Liver (tissue), 3 donors: ENCODE data around the gene CELA1.

Experiments used
- RAD21 ChIP-seq, 2 donors: IDR thresholded peaks; 2 replicates each; pipeline ENCODE4 v1.6.1; 2016; ENCODE audit warnings: antibody characterized with exemption in 2 of 2, mild to moderate bottlenecking in 2 of 2
- TAF1 ChIP-seq: conservative IDR thresholded peaks from 2 replicates; pipeline ENCODE4 v1.6.1; 2016; ENCODE audit warnings: antibody characterized with exemption, mild to moderate bottlenecking
- YY1 ChIP-seq: IDR thresholded peaks from 2 replicates; pipeline ENCODE4 v1.6.1; 2016; ENCODE audit warnings: antibody characterized with exemption, mild to moderate bottlenecking
- TF ChIP-seq, protein P1 (sequence below): fragments of 150-350 bp; IDR thresholded peaks from 2 replicates; pipeline ENCODE4 v1.5.1; 2017; ENCODE audit warnings: improper control_type of control experiment, low read depth, low read length; ENCODE audit not compliant: missing input control
- TF ChIP-seq, protein P2 (sequence below): IDR thresholded peaks from 2 replicates; pipeline ENCODE4 v1.6.1; 2016; ENCODE audit warnings: antibody characterized with exemption, mild to moderate bottlenecking
- donor health status: healthy.
- donor health status: healthy.

DNA sequence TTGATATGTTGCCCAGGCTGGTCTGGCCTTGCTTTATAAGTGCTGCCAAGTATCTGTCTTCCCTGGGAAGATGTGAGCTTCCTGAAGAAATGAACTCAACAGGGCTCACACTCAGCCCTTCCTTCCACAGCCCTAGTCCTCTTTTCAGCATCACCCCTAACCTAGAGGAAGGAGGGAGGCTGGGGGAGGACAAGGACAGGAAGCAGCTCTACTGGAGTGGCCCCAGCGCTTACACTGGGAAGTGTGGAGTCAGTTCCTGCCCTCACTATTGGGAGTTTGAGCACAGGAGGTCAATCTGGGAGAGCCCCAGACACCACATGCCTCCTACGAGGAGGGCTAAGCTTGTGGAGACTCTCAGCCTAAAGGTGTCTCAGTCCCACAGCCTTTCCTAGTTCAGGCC is 27.9 kb upstream of the CELA1 start:
- TF ChIP-seq YY1, result no peak
- TF ChIP-seq, protein P1, sequence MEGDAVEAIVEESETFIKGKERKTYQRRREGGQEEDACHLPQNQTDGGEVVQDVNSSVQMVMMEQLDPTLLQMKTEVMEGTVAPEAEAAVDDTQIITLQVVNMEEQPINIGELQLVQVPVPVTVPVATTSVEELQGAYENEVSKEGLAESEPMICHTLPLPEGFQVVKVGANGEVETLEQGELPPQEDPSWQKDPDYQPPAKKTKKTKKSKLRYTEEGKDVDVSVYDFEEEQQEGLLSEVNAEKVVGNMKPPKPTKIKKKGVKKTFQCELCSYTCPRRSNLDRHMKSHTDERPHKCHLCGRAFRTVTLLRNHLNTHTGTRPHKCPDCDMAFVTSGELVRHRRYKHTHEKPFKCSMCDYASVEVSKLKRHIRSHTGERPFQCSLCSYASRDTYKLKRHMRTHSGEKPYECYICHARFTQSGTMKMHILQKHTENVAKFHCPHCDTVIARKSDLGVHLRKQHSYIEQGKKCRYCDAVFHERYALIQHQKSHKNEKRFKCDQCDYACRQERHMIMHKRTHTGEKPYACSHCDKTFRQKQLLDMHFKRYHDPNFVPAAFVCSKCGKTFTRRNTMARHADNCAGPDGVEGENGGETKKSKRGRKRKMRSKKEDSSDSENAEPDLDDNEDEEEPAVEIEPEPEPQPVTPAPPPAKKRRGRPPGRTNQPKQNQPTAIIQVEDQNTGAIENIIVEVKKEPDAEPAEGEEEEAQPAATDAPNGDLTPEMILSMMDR, result no peak
- no peak for TF ChIP-seq TAF1
- TF ChIP-seq, protein P2, sequence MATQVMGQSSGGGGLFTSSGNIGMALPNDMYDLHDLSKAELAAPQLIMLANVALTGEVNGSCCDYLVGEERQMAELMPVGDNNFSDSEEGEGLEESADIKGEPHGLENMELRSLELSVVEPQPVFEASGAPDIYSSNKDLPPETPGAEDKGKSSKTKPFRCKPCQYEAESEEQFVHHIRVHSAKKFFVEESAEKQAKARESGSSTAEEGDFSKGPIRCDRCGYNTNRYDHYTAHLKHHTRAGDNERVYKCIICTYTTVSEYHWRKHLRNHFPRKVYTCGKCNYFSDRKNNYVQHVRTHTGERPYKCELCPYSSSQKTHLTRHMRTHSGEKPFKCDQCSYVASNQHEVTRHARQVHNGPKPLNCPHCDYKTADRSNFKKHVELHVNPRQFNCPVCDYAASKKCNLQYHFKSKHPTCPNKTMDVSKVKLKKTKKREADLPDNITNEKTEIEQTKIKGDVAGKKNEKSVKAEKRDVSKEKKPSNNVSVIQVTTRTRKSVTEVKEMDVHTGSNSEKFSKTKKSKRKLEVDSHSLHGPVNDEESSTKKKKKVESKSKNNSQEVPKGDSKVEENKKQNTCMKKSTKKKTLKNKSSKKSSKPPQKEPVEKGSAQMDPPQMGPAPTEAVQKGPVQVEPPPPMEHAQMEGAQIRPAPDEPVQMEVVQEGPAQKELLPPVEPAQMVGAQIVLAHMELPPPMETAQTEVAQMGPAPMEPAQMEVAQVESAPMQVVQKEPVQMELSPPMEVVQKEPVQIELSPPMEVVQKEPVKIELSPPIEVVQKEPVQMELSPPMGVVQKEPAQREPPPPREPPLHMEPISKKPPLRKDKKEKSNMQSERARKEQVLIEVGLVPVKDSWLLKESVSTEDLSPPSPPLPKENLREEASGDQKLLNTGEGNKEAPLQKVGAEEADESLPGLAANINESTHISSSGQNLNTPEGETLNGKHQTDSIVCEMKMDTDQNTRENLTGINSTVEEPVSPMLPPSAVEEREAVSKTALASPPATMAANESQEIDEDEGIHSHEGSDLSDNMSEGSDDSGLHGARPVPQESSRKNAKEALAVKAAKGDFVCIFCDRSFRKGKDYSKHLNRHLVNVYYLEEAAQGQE, result no peak
- TF ChIP-seq RAD21 (IDR thresholded peaks at IDR 0.05), result no peak
